ENCODE data around the gene SARDH. TPM values are rescaled to one million over a fixed set of nuclear protein-coding genes. Genes with fewer than 3 reads are reported as not detected.

Gene SARDH
- total and polyA plus RNA-seq, 2 donors (not counting 1 experiment from before 2014, with no cell fraction given), result 2.5 to 4.8 TPM

DNA sequence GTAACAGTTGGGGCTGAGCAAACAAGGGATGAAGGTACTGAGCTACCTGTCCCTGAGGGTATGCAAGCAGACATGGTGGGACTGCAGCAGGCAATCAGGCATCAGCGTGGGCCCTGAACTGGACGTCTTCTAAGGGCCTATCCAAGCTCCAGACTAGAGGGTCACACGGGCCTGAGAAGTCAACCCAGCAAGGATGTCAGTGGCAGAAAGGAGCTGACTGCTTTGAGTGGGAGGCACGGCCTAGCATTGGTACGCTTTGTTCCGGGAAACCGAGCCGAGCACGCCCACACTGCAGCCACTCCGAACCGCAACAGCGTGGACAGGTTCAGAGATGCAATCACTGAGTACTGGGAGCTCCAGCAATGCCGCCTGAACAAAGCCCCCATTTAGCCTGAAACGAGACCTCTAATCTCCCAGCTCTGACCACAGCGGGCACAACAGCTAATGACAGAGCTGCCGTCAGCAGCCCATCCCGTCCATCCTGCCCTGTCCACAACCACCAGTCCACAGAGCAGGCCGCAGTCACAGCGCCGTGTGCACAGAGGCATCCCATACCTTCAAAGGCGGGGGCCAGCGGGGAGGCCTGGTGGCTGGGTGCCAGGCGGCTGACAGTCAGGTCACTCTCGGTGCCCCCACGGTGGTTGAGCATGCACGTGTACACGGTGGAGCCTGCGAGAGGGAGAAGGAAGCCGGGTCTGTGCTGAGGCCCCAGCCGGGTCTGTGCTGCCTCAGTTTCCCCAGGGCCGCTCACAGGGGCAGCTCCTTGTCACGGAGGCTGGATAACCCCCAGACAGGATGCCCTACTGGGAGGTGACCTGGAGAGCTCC is 44.2 kb downstream of the SARDH start:
- TF ChIP-seq EZH2 (IDR thresholded peaks at IDR 0.05; ENCODE audit: low read length, missing control alignments), result no peak
- TF ChIP-seq, protein P1, sequence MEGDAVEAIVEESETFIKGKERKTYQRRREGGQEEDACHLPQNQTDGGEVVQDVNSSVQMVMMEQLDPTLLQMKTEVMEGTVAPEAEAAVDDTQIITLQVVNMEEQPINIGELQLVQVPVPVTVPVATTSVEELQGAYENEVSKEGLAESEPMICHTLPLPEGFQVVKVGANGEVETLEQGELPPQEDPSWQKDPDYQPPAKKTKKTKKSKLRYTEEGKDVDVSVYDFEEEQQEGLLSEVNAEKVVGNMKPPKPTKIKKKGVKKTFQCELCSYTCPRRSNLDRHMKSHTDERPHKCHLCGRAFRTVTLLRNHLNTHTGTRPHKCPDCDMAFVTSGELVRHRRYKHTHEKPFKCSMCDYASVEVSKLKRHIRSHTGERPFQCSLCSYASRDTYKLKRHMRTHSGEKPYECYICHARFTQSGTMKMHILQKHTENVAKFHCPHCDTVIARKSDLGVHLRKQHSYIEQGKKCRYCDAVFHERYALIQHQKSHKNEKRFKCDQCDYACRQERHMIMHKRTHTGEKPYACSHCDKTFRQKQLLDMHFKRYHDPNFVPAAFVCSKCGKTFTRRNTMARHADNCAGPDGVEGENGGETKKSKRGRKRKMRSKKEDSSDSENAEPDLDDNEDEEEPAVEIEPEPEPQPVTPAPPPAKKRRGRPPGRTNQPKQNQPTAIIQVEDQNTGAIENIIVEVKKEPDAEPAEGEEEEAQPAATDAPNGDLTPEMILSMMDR (conservative IDR thresholded peaks at IDR 0.05 in 1 of 2, IDR thresholded peaks at IDR 0.05 in 1 of 2; ENCODE audit: low read depth in 1 of 2, low read length in 2 of 2), result no peak
- no peak for DNase-seq (ENCODE audit: low read depth in 2 of 2)
- Histone ChIP-seq H3K79me2 (ENCODE audit: control insufficient read depth, insufficient read depth, low read length) (no peaks in the 10 kb centered on the region), H3K9ac (ENCODE audit: insufficient read depth, low read length) (no peak overlapping the region), H3K4me3 (replicated peaks in 1 of 4; ENCODE audit: control extremely low read depth in 1 of 4, insufficient read depth in 1 of 4, low read depth in 3 of 4, low read length in 4 of 4) (no peak overlapping the region), H3K27ac (ENCODE audit: insufficient read depth, low read length) (no peak overlapping the region), H3K4me1 (ENCODE audit: control insufficient read depth, extremely low read depth, insufficient read depth, low read length) (no peaks in the 10 kb centered on the region), H3K27me3 (ENCODE audit: control insufficient read depth, insufficient read depth, low read length) (no peaks in the 10 kb centered on the region), H2AFZ (ENCODE audit: low read length) (no peak overlapping the region), H4K20me1 (ENCODE audit: control insufficient read depth, extremely low read depth, insufficient read depth, low read length) (no peaks in the 10 kb centered on the region), H3K36me3 (ENCODE audit: control insufficient read depth, insufficient read depth, low read length) (no peaks in the 10 kb centered on the region), H3K9me3 (ENCODE audit: control insufficient read depth, insufficient read depth, low read depth, low read length) (no peaks in the 10 kb centered on the region), H3K4me2 (ENCODE audit: extremely low read depth, insufficient read depth, low read length) (no peak overlapping the region)

DNA sequence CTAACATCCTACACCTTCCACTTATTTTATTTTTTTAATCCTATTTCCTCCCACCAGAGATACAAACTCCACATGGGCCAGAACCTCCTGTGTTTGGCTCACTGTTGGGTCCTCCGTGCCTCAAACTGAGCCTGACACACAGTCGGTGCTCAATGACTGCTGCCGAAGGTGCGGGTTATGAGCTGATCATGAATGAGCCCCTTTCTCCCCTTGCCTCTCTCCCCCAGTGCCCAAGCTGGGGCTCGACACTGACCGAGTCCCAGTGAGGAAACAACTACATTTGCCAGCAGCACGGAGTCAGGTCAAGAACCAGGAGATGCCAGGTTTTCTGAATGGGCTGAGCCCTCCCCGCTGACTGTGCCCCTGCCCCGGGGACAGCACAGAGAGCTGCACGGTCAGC is 45.0 kb downstream of the SARDH start:
- Histone ChIP-seq H3K4me3 (replicated peaks in 1 of 4; ENCODE audit: control extremely low read depth in 1 of 4, insufficient read depth in 1 of 4, low read depth in 3 of 4, low read length in 4 of 4) (no peak overlapping the region), H3K4me1 (ENCODE audit: control insufficient read depth, extremely low read depth, insufficient read depth, low read length) (no peaks in the 10 kb centered on the region), H3K27me3 (ENCODE audit: control insufficient read depth, insufficient read depth, low read length) (no peaks in the 10 kb centered on the region), H3K79me2 (ENCODE audit: control insufficient read depth, insufficient read depth, low read length) (no peaks in the 10 kb centered on the region), H4K20me1 (ENCODE audit: control insufficient read depth, extremely low read depth, insufficient read depth, low read length) (no peaks in the 10 kb centered on the region), H3K9ac (ENCODE audit: insufficient read depth, low read length) (no peak overlapping the region), H3K9me3 (ENCODE audit: control insufficient read depth, insufficient read depth, low read depth, low read length) (no peaks in the 10 kb centered on the region), H2AFZ (ENCODE audit: low read length) (no peak overlapping the region), H3K27ac (ENCODE audit: insufficient read depth, low read length) (no peak overlapping the region), H3K36me3 (ENCODE audit: control insufficient read depth, insufficient read depth, low read length) (no peaks in the 10 kb centered on the region), H3K4me2 (ENCODE audit: extremely low read depth, insufficient read depth, low read length) (no peak overlapping the region)
- no peak for DNase-seq (ENCODE audit: low read depth in 2 of 2)
- TF ChIP-seq, protein P1 (conservative IDR thresholded peaks at IDR 0.05 in 1 of 2, IDR thresholded peaks at IDR 0.05 in 1 of 2; ENCODE audit: low read depth in 1 of 2, low read length in 2 of 2), result no peak
- TF ChIP-seq EZH2 (IDR thresholded peaks at IDR 0.05; ENCODE audit: low read length, missing control alignments), result no peak

DNA sequence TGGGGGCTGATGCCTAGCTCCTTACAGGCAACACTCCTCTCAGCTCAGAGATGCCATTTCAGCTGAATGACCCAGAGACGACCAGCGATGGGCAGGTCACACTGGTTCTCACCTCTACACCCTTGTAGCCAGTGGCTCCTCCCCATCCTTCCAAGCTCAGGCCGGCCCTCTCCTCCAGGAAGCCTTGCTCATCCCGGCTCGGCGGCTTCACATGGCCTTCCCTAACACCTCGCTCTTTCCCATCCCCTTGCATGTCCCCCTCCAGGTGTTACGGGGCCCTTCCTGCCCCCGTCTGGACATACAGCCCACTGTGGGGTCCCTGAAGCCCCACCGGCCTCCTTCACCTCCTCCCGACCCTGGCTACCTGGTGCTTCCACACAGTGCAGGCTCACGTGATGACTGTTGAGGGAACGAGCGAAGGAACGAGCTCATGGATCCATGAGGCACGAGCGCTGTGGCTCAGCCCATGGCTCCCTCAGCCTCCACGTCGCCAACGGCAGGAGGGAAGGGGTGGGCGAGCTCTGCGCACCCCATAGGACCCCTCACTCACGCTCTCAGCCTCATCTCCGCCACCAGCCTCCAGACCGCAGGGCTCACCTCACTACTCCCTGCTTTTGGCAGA is 45.7 kb downstream of the SARDH start:
- no peak overlapping the region for H3K4me3 ChIP-seq (replicated peaks in 1 of 4; ENCODE audit: control extremely low read depth in 1 of 4, insufficient read depth in 1 of 4, low read depth in 3 of 4, low read length in 4 of 4)
- no peak overlapping the region for H2AFZ ChIP-seq (ENCODE audit: low read length)
- H4K20me1 ChIP-seq (ENCODE audit: control insufficient read depth, extremely low read depth, insufficient read depth, low read length), result no peaks in the 10 kb centered on the region
- H3K4me2 ChIP-seq (ENCODE audit: extremely low read depth, insufficient read depth, low read length), result no peak overlapping the region
- H3K36me3 ChIP-seq (ENCODE audit: control insufficient read depth, insufficient read depth, low read length), result no peaks in the 10 kb centered on the region
- no peaks in the 10 kb centered on the region for H3K27me3 ChIP-seq (ENCODE audit: control insufficient read depth, insufficient read depth, low read length)
- DNase-seq (ENCODE audit: low read depth in 2 of 2), result no peak
- no peaks in the 10 kb centered on the region for H3K79me2 ChIP-seq (ENCODE audit: control insufficient read depth, insufficient read depth, low read length)
- no peak overlapping the region for H3K27ac ChIP-seq (ENCODE audit: insufficient read depth, low read length)
- no peaks in the 10 kb centered on the region for H3K4me1 ChIP-seq (ENCODE audit: control insufficient read depth, extremely low read depth, insufficient read depth, low read length)
- H3K9ac ChIP-seq (ENCODE audit: insufficient read depth, low read length), result no peak overlapping the region
- no peaks in the 10 kb centered on the region for H3K9me3 ChIP-seq (ENCODE audit: control insufficient read depth, insufficient read depth, low read depth, low read length)
- TF ChIP-seq, protein P1 (conservative IDR thresholded peaks at IDR 0.05 in 1 of 2, IDR thresholded peaks at IDR 0.05 in 1 of 2; ENCODE audit: low read depth in 1 of 2, low read length in 2 of 2), result no peak
- no peak for TF ChIP-seq EZH2 (IDR thresholded peaks at IDR 0.05; ENCODE audit: low read length, missing control alignments)

Data from fibroblast of lung (primary cell).